ENCODE measurements around the gene ASB15. TPM values are rescaled to one million over a fixed set of nuclear protein-coding genes. Genes with fewer than 3 reads are reported as not detected.

The ASB15 gene
- total RNA-seq, 1 experiment from 2014 or later: not detected

DNA sequence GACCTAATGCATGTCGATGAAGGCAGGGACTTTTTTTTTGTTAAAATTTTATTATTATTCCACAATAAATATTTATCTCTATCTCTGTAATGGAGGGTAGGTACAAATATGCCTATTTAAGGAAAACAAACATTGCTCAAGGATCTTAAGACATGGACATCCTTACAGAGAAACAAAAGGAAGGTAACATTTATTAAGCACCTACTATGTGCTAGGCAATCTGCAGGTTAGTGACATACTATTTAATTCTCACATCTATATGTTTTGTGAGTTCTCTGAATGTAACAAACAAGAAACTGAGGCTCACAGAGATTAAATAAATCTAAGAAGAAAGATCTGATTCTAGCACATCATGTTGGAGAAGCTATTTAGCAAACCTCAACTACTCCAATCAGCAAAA, 86.1 kb downstream of the ASB15 start:
- ATAC-seq (no peak), DNase-seq (no peak)
- Histone ChIP-seq H2AFZ (ENCODE audit: low read length) (no peak overlapping the region), H4K20me1 (ENCODE audit: low read length) (no peaks in the 10 kb centered on the region), H3K4me3 (ENCODE audit: low read length) (no peak overlapping the region), H3K36me3 (ENCODE audit: low read depth, low read length) (peaks cover 27% of the 10 kb centered on the region; the same call in 1 of the 2 replicates), H3K9me2 (replicated peaks; ENCODE audit: low read length) (no peaks in the 10 kb centered on the region), H3F3A (ENCODE audit: low read length, unreplicated experiment) (peaks cover 4% of the 10 kb centered on the region), H3K9ac (ENCODE audit: low read length) (no peak overlapping the region), H3K27ac (ENCODE audit: low read length) (no peak overlapping the region), H3K4me1 (ENCODE audit: insufficient read depth, low read length) (no peaks in the 10 kb centered on the region), H3K4me2 (ENCODE audit: low read length) (no peak overlapping the region), H3K27me3 (ENCODE audit: low read length) (no peaks in the 10 kb centered on the region), H3K9me3 (ENCODE audit: low read length) (no peaks in the 10 kb centered on the region), H3K79me2 (ENCODE audit: low read length) (no peaks in the 10 kb centered on the region)
- no TSS peak for BruUV-seq (replicated peaks)
- ChIA-PET POLR2A (ENCODE audit: unreplicated experiment) (no interaction called here), CTCF (no interaction called here)
- TF ChIP-seq EZH2phosphoT487 (IDR thresholded peaks at IDR 0.05; ENCODE audit: borderline replicate concordance, low read length) (no peak), CTCF (conservative IDR thresholded peaks at IDR 0.05; ENCODE audit: low read depth, low read length) (no peak), EZH2 (IDR thresholded peaks at IDR 0.05; ENCODE audit: low read length, unreplicated experiment) (no peak)
- intact Hi-C loops (cut with micrococcal nuclease): no loop called here

Other genes with a start within 250 kb of the ASB15 start
- gene IQUB, start 67.2 kb upstream of the ASB15 start, total RNA-seq (2014; rRNA removed): 0.04 and 0.06 TPM in 2 replicates
- gene NDUFA5, start 44.0 kb upstream of the ASB15 start, total RNA-seq (2014; rRNA removed): 42.7 and 46.9 TPM in 2 replicates
- gene LMOD2, start 54.0 kb downstream of the ASB15 start, total RNA-seq (2014; rRNA removed): not detected in 2 replicates
- 8.5 and 10.9 TPM in 2 replicates for gene WASL, start 147.2 kb downstream of the ASB15 start, total RNA-seq (2014; rRNA removed)
- 0.26 and 0.98 TPM in 2 replicates for gene HYAL4, start 243.3 kb downstream of the ASB15 start, total RNA-seq (2014; rRNA removed)

Data from PC-3 (cell line).